ENCODE measurements around the gene DNAH7. TPM values are rescaled to one million over a fixed set of nuclear protein-coding genes. Genes with fewer than 3 reads are reported as not detected.

The DNAH7 gene
- total and polyA plus RNA-seq, 2 of the 8 experiments (the other 6 are each of a cell fraction or from before 2014, with no cell fraction given): 0.07 to 0.08 TPM

GRCh38 chr2:195907474-195907873, 161.2 kb downstream of the DNAH7 start:
- Histone ChIP-seq H4K91ac (replicated peaks; ENCODE audit: insufficient read length, low read length) (no peak overlapping the region), H3K79me2 (ENCODE audit: control insufficient read depth in 1 of 2, insufficient read depth in 2 of 2, low read length in 2 of 2) (no peaks in the 10 kb centered on the region), H2AK5ac (ENCODE audit: low read depth, low read length) (no peak overlapping the region), H3K36me3 (ENCODE audit: control insufficient read depth in 2 of 4, insufficient read depth in 4 of 4, low read length in 3 of 4) (no peaks in the 10 kb centered on the region), H3K56ac (replicated peaks; ENCODE audit: insufficient read length, low read depth, low read length) (no peak overlapping the region), H4K8ac (ENCODE audit: extremely low read depth, insufficient read depth, low read length) (no peak overlapping the region), H2BK20ac (ENCODE audit: low read length) (no peak overlapping the region), H3K4ac (replicated peaks; ENCODE audit: insufficient read length, low read depth, low read length) (no peak overlapping the region), H3K27ac (ENCODE audit: low read depth, low read length) (no peak overlapping the region), H4K20me1 (replicated peaks in 1 of 2; ENCODE audit: control insufficient read depth in 1 of 2, insufficient read depth in 2 of 2, low read length in 2 of 2) (no peaks in the 10 kb centered on the region), H4K5ac (ENCODE audit: insufficient read length, low read depth, low read length) (no peak overlapping the region), H2BK5ac (ENCODE audit: low read depth, low read length) (no peak overlapping the region), H3K23ac (ENCODE audit: insufficient read length) (no peak overlapping the region), H3K18ac (ENCODE audit: extremely low read depth, low read length) (no peak overlapping the region), H3K14ac (ENCODE audit: insufficient read length) (no peak overlapping the region), H2AFZ (ENCODE audit: low read length) (no peak overlapping the region), H3K9me3 (ENCODE audit: insufficient read depth in 2 of 2, low read depth in 1 of 2, low read length in 1 of 2) (no peaks in the 10 kb centered on the region), H3K4me1 (replicated peaks in 1 of 4; ENCODE audit: control insufficient read depth in 3 of 4, insufficient read depth in 4 of 4, low read length in 3 of 4) (no peaks in the 10 kb centered on the region), H2BK120ac (replicated peaks; ENCODE audit: low read depth, low read length) (no peak overlapping the region), H3K27me3 (replicated peaks in 1 of 4; ENCODE audit: control insufficient read depth in 3 of 4, extremely low read depth in 1 of 4, insufficient read depth in 3 of 4, low read length in 3 of 4) (no peaks in the 10 kb centered on the region), H2BK12ac (ENCODE audit: low read depth, low read length) (no peak overlapping the region), H2BK15ac (ENCODE audit: low read length) (no peak overlapping the region), H3K9ac (replicated peaks in 1 of 4; ENCODE audit: extremely low read depth in 1 of 4, low read depth in 3 of 4, low read length in 3 of 4) (no peak overlapping the region), H3K4me2 (ENCODE audit: insufficient read depth in 1 of 2, low read depth in 2 of 2, low read length in 2 of 2) (no peak overlapping the region), H3K79me1 (ENCODE audit: low read depth, low read length) (no peaks in the 10 kb centered on the region), H3K23me2 (ENCODE audit: low read depth, low read length) (no peaks in the 10 kb centered on the region), H3K4me3 (ENCODE audit: extremely low read depth in 1 of 4, insufficient read depth in 2 of 4, low read depth in 3 of 4, low read length in 4 of 4) (no peak overlapping the region)
- 90% methylated on average over 5 of the region's 5 CpGs; no CpG with 5 or more reads in 1 of the 2 experiments for WGBS, 2 experiments (ENCODE audit: extremely low coverage in 1 of 2, insufficient coverage in 1 of 2, insufficient read length in 1 of 2, insufficient replicate concordance in 2 of 2, low coverage in 1 of 2, low lambda C conversion rate in 2 of 2, missing lambda C conversion rate in 1 of 2)
- FAIRE-seq (no peak), DNase-seq (ENCODE audit: low read depth in 1 of 2, low spot score in 2 of 2) (no peak)
- CTCF ChIA-PET (ENCODE audit: partially characterized antibody): no interaction called here
- no peak for TF ChIP-seq KDM5A (IDR thresholded peaks at IDR 0.05; ENCODE audit: low read length)
- POLR2A ChIA-PET (ENCODE audit: partially characterized antibody): no interaction called here
